Measurements from ENCODE around the gene ZNF514. TPM values are rescaled to one million over a fixed set of nuclear protein-coding genes. Genes with fewer than 3 reads are reported as not detected.

Gene ZNF514
- total RNA-seq, 1 experiment from 2014 or later: 21.7 TPM

- no peak for DNase-seq
- Histone ChIP-seq H3K9me2 (ENCODE audit: insufficient read depth) (no peaks in the 10 kb centered on the region), H4K20me1 (ENCODE audit: insufficient read depth) (no peaks in the 10 kb centered on the region), H3K36me3 (ENCODE audit: low read depth) (peaks cover 24% of the 10 kb centered on the region), H3K4me1 (replicated peaks; ENCODE audit: insufficient read depth) (no peaks in the 10 kb centered on the region), H3K27ac (no peak overlapping the region), H2AFZ (no peak overlapping the region), H3K4me2 (no peak overlapping the region), H3F3A (ENCODE audit: insufficient read depth, low read depth) (no peaks in the 10 kb centered on the region), H3K4me3 (no peak overlapping the region), H3K79me2 (ENCODE audit: low read depth) (no peaks in the 10 kb centered on the region), H3K27me3 (ENCODE audit: insufficient read depth, low read depth) (0 out of 2 replicates have a peak, but pooled peaks cover 7% of the 10 kb centered on the region), H3K9me3 (ENCODE audit: insufficient read depth, low read depth) (peaks cover 16% of the 10 kb centered on the region)
- intact Hi-C loops (cut with micrococcal nuclease; ENCODE audit: unreplicated experiment): no loop called here
- BruUV-seq (replicated peaks): no TSS peak
- no peak for TF ChIP-seq EZH2 (IDR thresholded peaks at IDR 0.05; ENCODE audit: low read depth)
- TF ChIP-seq, protein P1, sequence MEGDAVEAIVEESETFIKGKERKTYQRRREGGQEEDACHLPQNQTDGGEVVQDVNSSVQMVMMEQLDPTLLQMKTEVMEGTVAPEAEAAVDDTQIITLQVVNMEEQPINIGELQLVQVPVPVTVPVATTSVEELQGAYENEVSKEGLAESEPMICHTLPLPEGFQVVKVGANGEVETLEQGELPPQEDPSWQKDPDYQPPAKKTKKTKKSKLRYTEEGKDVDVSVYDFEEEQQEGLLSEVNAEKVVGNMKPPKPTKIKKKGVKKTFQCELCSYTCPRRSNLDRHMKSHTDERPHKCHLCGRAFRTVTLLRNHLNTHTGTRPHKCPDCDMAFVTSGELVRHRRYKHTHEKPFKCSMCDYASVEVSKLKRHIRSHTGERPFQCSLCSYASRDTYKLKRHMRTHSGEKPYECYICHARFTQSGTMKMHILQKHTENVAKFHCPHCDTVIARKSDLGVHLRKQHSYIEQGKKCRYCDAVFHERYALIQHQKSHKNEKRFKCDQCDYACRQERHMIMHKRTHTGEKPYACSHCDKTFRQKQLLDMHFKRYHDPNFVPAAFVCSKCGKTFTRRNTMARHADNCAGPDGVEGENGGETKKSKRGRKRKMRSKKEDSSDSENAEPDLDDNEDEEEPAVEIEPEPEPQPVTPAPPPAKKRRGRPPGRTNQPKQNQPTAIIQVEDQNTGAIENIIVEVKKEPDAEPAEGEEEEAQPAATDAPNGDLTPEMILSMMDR (conservative IDR thresholded peaks at IDR 0.05): no peak
- ChIA-PET CTCF (no interaction called here), POLR2A (ENCODE audit: unreplicated experiment) (interaction anchor here (0.7 kb wide), 1 partner anchor 174 kb away, joined by 4 read pairs; no protein-coding TSS in a partner anchor)
These were observed 25.5 kb upstream of the ZNF514 start for GRCh38 chr2:95185197-95185596.

GRCh38 chr2:95181774-95182173 lies 22.1 kb upstream of the ZNF514 start:
- no peaks in the 10 kb centered on the region for H3K9me2 ChIP-seq (ENCODE audit: insufficient read depth)
- ChIA-PET CTCF (no interaction called here), POLR2A (ENCODE audit: unreplicated experiment) (no interaction called here)
- peaks cover 20% of the 10 kb centered on the region for H3K9me3 ChIP-seq (ENCODE audit: insufficient read depth, low read depth)
- no peak for DNase-seq
- H2AFZ ChIP-seq: no peak overlapping the region
- no peaks in the 10 kb centered on the region for H3K4me1 ChIP-seq (replicated peaks; ENCODE audit: insufficient read depth)
- H3K27me3 ChIP-seq (ENCODE audit: insufficient read depth, low read depth): no peaks in the 10 kb centered on the region
- no peak overlapping the region for H3K4me3 ChIP-seq
- TF ChIP-seq, protein P1 (conservative IDR thresholded peaks at IDR 0.05): no peak
- TF ChIP-seq EZH2 (IDR thresholded peaks at IDR 0.05; ENCODE audit: low read depth): no peak
- H3K27ac ChIP-seq: no peak overlapping the region
- intact Hi-C loops (cut with micrococcal nuclease; ENCODE audit: unreplicated experiment): no loop called here
- BruUV-seq (replicated peaks): no TSS peak
- no peaks in the 10 kb centered on the region for H3F3A ChIP-seq (ENCODE audit: insufficient read depth, low read depth)
- peaks cover 48% of the 10 kb centered on the region for H3K36me3 ChIP-seq (ENCODE audit: low read depth)
- no peaks in the 10 kb centered on the region for H4K20me1 ChIP-seq (ENCODE audit: insufficient read depth)
- H3K4me2 ChIP-seq: no peak overlapping the region
- no peaks in the 10 kb centered on the region for H3K79me2 ChIP-seq (ENCODE audit: low read depth)

- CTCF ChIA-PET: no interaction called here
- no peak for DNase-seq
These were observed 19.8 kb upstream of the ZNF514 start for GRCh38 chr2:95179451-95179850.

More at GRCh38 chr2:95179451-95179850, 19.8 kb upstream of the ZNF514 start:
- Histone ChIP-seq H4K20me1 (ENCODE audit: insufficient read depth) (no peaks in the 10 kb centered on the region), H3F3A (ENCODE audit: insufficient read depth, low read depth) (no peaks in the 10 kb centered on the region), H3K27me3 (ENCODE audit: insufficient read depth, low read depth) (no peaks in the 10 kb centered on the region), H3K4me3 (no peak overlapping the region), H3K4me1 (replicated peaks; ENCODE audit: insufficient read depth) (no peaks in the 10 kb centered on the region), H3K36me3 (ENCODE audit: low read depth) (peaks cover 48% of the 10 kb centered on the region), H2AFZ (no peak overlapping the region), H3K27ac (no peak overlapping the region), H3K9me3 (ENCODE audit: insufficient read depth, low read depth) (peaks cover 20% of the 10 kb centered on the region), H3K9me2 (ENCODE audit: insufficient read depth) (no peaks in the 10 kb centered on the region), H3K79me2 (ENCODE audit: low read depth) (no peaks in the 10 kb centered on the region), H3K4me2 (no peak overlapping the region)
- TF ChIP-seq, protein P1 (conservative IDR thresholded peaks at IDR 0.05): no peak
- TF ChIP-seq EZH2 (IDR thresholded peaks at IDR 0.05; ENCODE audit: low read depth): no peak
- intact Hi-C loops (cut with micrococcal nuclease; ENCODE audit: unreplicated experiment): no loop called here
- POLR2A ChIA-PET (ENCODE audit: unreplicated experiment): no interaction called here
- no TSS peak for BruUV-seq (replicated peaks)
